ENCODE results near the gene DIP2C. TPM values are rescaled to one million over a fixed set of nuclear protein-coding genes. Genes with fewer than 3 reads are reported as not detected.

The DIP2C gene
- total RNA-seq, 2 donors from 2014 or later: 9.6 to 11.9 TPM

GRCh38 chr10:623477-624311 lies 65.8 kb downstream of the DIP2C start:
- Histone ChIP-seq H3K36me3 (replicated peaks in 1 of 2; ENCODE audit: insufficient read depth in 1 of 2, low read depth in 2 of 2) (no peaks in the 10 kb centered on the region), H3K27me3 (no peaks in the 10 kb centered on the region), H3K9me3 (no peaks in the 10 kb centered on the region), H3K4me1 (peaks cover 29% of the 10 kb centered on the region), H3K27ac (peak overlapping the region; percentile 64 to 74 (median 74)), H3K4me3 (no peak overlapping the region)
- intact Hi-C loops (cut with DNase I): no loop called here
- no peak for ATAC-seq
- no peak for DNase-seq
- WGBS, 2 donors: 82 to 84% methylated on average over 20 to 22 of the region's 24 CpGs
- TF ChIP-seq POLR2A (IDR thresholded peaks at IDR 0.05): no peak
- no peak for TF ChIP-seq CTCF (IDR thresholded peaks at IDR 0.05)

- no peaks in the 10 kb centered on the region for H3K27me3 ChIP-seq
- DNase-seq (no peak), ATAC-seq (no peak)
- H3K9me3 ChIP-seq: no peaks in the 10 kb centered on the region
- TF ChIP-seq CTCF (IDR thresholded peaks at IDR 0.05): no peak
- no peak for TF ChIP-seq POLR2A (IDR thresholded peaks at IDR 0.05)
- H3K27ac ChIP-seq: no peak overlapping the region
- intact Hi-C loops (cut with DNase I): no loop called here
- no peak overlapping the region for H3K4me3 ChIP-seq
- 90 to 91% methylated on average over 19 of the region's 19 CpGs for WGBS, 2 donors
- no peaks in the 10 kb centered on the region for H3K36me3 ChIP-seq (replicated peaks in 1 of 2; ENCODE audit: insufficient read depth in 1 of 2, low read depth in 2 of 2)
- peaks cover 36% of the 10 kb centered on the region for H3K4me1 ChIP-seq
Observed at GRCh38 chr10:623014-623413, 66.5 kb downstream of the DIP2C start.

GRCh38 chr10:621981-622740 lies 67.3 kb downstream of the DIP2C start:
- Histone ChIP-seq H3K4me1 (peaks cover 41% of the 10 kb centered on the region), H3K27ac (no peak overlapping the region), H3K9me3 (no peaks in the 10 kb centered on the region), H3K27me3 (no peaks in the 10 kb centered on the region), H3K36me3 (replicated peaks in 1 of 2; ENCODE audit: insufficient read depth in 1 of 2, low read depth in 2 of 2) (no peaks in the 10 kb centered on the region), H3K4me3 (no peak overlapping the region)
- intact Hi-C loops (cut with DNase I): no loop called here
- DNase-seq (no peak), ATAC-seq (no peak)
- 88% methylated on average over 12 to 13 of the region's 13 CpGs for WGBS, 2 donors
- TF ChIP-seq CTCF (IDR thresholded peaks at IDR 0.05) (no peak), POLR2A (IDR thresholded peaks at IDR 0.05) (no peak)

GRCh38 chr10:621513-621912 lies 68.0 kb downstream of the DIP2C start:
- no peaks in the 10 kb centered on the region for H3K27me3 ChIP-seq
- no peak for DNase-seq
- H3K4me1 ChIP-seq: peaks cover 41% of the 10 kb centered on the region
- TF ChIP-seq CTCF (IDR thresholded peaks at IDR 0.05): no peak
- no peak for TF ChIP-seq POLR2A (IDR thresholded peaks at IDR 0.05)
- no peak for ATAC-seq
- no peak overlapping the region for H3K27ac ChIP-seq
- WGBS, 2 donors: 84 to 91% methylated on average over 13 of the region's 13 CpGs
- H3K36me3 ChIP-seq (replicated peaks in 1 of 2; ENCODE audit: insufficient read depth in 1 of 2, low read depth in 2 of 2): no peaks in the 10 kb centered on the region
- intact Hi-C loops (cut with DNase I): no loop called here
- H3K9me3 ChIP-seq: no peaks in the 10 kb centered on the region
- H3K4me3 ChIP-seq: no peak overlapping the region
